GM12878 (cell line): ENCODE results near the gene MAP3K21.

Experiments
- ATF7 ChIP-seq: fragments of 450-650 bp; IDR thresholded peaks from 2 replicates; pipeline ENCODE4 v1.6.1; 2016; ENCODE audit warnings: low read depth, mild to moderate bottlenecking
- CHD4 ChIP-seq: fragments of 200-600 bp; sonication (generic); IDR thresholded peaks from 2 replicates; pipeline ENCODE4 v1.6.1; 2016; ENCODE audit warnings: mild to moderate bottlenecking
- CTCF ChIP-seq, 3 experiments: IDR thresholded peaks in 2 of 3; conservative IDR thresholded peaks in 1 of 3; 2 replicates each; pipeline ENCODE4 v1.5.1; 2011; ENCODE audit warnings: low read depth in 3 of 3, low read length in 3 of 3, mild to moderate bottlenecking in 3 of 3, control low read depth in 2 of 3, moderate library complexity in 2 of 3, inconsistent platforms in 1 of 3, mixed read lengths in 1 of 3; ENCODE audit not compliant: control insufficient read depth in 2 of 3, insufficient read depth in 1 of 3; ENCODE audit errors: extremely low read depth in 1 of 3
- EZH2 ChIP-seq: IDR thresholded peaks from 2 replicates; pipeline ENCODE4 v1.6.1; 2012; ENCODE audit warnings: low read depth, mild to moderate bottlenecking, control low read depth, inconsistent platforms, low read length, borderline replicate concordance; ENCODE audit not compliant: control insufficient read depth
- MAX ChIP-seq: IDR thresholded peaks from 2 replicates; pipeline ENCODE4 v1.6.1; 2012; ENCODE audit warnings: low read depth, low read length, improper control_type of control experiment
- MEF2A ChIP-seq: IDR thresholded peaks from 2 replicates; pipeline ENCODE4 v1.6.1; 2011; ENCODE audit warnings: low read depth, mild to moderate bottlenecking, low read length, moderate library complexity; ENCODE audit not compliant: insufficient read depth
- MXI1 ChIP-seq: fragments of 150-350 bp; IDR thresholded peaks from 2 replicates; pipeline ENCODE4 v1.6.1; 2011; ENCODE audit warnings: low read depth, mild to moderate bottlenecking, inconsistent platforms, low read length, improper control_type of control experiment
- SRF ChIP-seq, 2 experiments: IDR thresholded peaks; 2 replicates each; pipeline ENCODE4 v1.6.1; 2011; ENCODE audit warnings: low read depth in 2 of 2, low read length in 2 of 2, mild to moderate bottlenecking in 1 of 2, moderate library complexity in 1 of 2
- TF ChIP-seq, protein P1 (sequence below): IDR thresholded peaks from 2 replicates; pipeline ENCODE4 v1.6.1; 2012; ENCODE audit warnings: mild to moderate bottlenecking, low read depth, low read length

DNA sequence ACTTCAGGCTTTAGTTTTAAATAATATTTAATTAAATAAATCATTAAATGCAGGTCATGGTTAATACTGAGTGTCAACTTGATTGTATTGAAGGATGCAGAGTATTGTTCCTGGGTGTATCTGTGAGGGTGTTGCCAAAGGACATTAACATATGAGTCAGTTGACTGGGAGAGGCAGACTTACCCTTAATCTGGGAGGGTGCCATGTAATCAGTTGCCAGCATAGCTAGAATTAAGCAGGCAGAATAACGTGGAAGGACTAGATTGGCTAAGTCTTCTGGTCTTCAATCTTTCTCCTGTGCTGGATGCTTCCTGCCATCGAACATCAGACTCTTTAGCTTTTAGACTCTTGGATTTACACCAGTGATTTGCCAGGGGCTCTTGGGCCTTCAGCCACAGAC is 85.3 kb downstream of the MAP3K21 start:
- no peak for TF ChIP-seq MAX
- TF ChIP-seq MXI1 = no peak
- TF ChIP-seq CTCF (IDR thresholded peaks at IDR 0.05 in 2 of 3, conservative IDR thresholded peaks at IDR 0.05 in 1 of 3; ENCODE audit: control insufficient read depth in 2 of 3, extremely low read depth in 1 of 3, insufficient read depth in 1 of 3, low read depth in 3 of 3, low read length in 3 of 3) = no peak
- no peak for TF ChIP-seq CHD4
- no peak for TF ChIP-seq SRF (IDR thresholded peaks at IDR 0.05; ENCODE audit: low read depth in 2 of 2, low read length in 2 of 2)
- TF ChIP-seq ATF7 = no peak
- TF ChIP-seq, protein P1, sequence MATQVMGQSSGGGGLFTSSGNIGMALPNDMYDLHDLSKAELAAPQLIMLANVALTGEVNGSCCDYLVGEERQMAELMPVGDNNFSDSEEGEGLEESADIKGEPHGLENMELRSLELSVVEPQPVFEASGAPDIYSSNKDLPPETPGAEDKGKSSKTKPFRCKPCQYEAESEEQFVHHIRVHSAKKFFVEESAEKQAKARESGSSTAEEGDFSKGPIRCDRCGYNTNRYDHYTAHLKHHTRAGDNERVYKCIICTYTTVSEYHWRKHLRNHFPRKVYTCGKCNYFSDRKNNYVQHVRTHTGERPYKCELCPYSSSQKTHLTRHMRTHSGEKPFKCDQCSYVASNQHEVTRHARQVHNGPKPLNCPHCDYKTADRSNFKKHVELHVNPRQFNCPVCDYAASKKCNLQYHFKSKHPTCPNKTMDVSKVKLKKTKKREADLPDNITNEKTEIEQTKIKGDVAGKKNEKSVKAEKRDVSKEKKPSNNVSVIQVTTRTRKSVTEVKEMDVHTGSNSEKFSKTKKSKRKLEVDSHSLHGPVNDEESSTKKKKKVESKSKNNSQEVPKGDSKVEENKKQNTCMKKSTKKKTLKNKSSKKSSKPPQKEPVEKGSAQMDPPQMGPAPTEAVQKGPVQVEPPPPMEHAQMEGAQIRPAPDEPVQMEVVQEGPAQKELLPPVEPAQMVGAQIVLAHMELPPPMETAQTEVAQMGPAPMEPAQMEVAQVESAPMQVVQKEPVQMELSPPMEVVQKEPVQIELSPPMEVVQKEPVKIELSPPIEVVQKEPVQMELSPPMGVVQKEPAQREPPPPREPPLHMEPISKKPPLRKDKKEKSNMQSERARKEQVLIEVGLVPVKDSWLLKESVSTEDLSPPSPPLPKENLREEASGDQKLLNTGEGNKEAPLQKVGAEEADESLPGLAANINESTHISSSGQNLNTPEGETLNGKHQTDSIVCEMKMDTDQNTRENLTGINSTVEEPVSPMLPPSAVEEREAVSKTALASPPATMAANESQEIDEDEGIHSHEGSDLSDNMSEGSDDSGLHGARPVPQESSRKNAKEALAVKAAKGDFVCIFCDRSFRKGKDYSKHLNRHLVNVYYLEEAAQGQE = no peak
- no peak for TF ChIP-seq MEF2A
- no peak for TF ChIP-seq EZH2
